Activated naive CD8-positive, alpha-beta T cell treated with anti-CD3 and anti-CD28 coated beads for 36 hours (primary cell): ENCODE data around the gene ZNF101. TPM values are rescaled to one million over a fixed set of nuclear protein-coding genes. Genes with fewer than 3 reads are reported as not detected.
A peak's percentile ranks its signal among the peaks of the same experiment; 100 is the strongest.

Source experiments
- DNase-seq: peaks from one replicate; pipeline ENCODE4 v3.0.0; 2021
- H3K27ac Mint-ChIP-seq: one replicate; pipeline ENCODE4 v1.8.0; 2022; ENCODE audit warnings: mild to moderate bottlenecking, moderate library complexity, mixed read lengths
- H3K27me3 Mint-ChIP-seq: one replicate; pipeline ENCODE4 v1.8.0; 2022; ENCODE audit warnings: mild to moderate bottlenecking, mixed read lengths
- H3K36me3 Mint-ChIP-seq: one replicate; pipeline ENCODE4 v1.8.0; 2021; ENCODE audit warnings: mild to moderate bottlenecking, mixed read lengths
- H3K4me1 Mint-ChIP-seq: one replicate; pipeline ENCODE4 v1.8.0; 2021; ENCODE audit warnings: mixed read lengths
- H3K4me3 Mint-ChIP-seq: one replicate; pipeline ENCODE4 v1.8.0; 2022; ENCODE audit warnings: mild to moderate bottlenecking, moderate library complexity, mixed read lengths
- H3K9me3 Mint-ChIP-seq: one replicate; pipeline ENCODE4 v1.8.0; 2022; ENCODE audit warnings: mixed read lengths
- total RNA-seq, 2 experiments: library from RNA; stranded (reverse); gene quantifications; one replicate each; pipeline ENCODE4 v1.2.3, GENCODE V29; 2021

ZNF101 gene
- total RNA-seq, 2 experiments from 2014 or later: 71.8 to 73.2 TPM

GRCh38 chr19:19634516-19635312 lies 33.9 kb upstream of the ZNF101 start:
- H3K27ac Mint-ChIP-seq: peak overlapping the region; percentile 47
- peaks cover 44% of the 10 kb centered on the region for H3K36me3 Mint-ChIP-seq
- DNase-seq: no peak
- H3K9me3 Mint-ChIP-seq: no peaks in the 10 kb centered on the region
- H3K4me1 Mint-ChIP-seq: peaks cover 8% of the 10 kb centered on the region
- H3K27me3 Mint-ChIP-seq: no peaks in the 10 kb centered on the region
- no peak overlapping the region for H3K4me3 Mint-ChIP-seq

GRCh38 chr19:19635313-19635702 lies 33.3 kb upstream of the ZNF101 start:
- H3K9me3 Mint-ChIP-seq: no peaks in the 10 kb centered on the region

GRCh38 chr19:19636573-19637185 lies 32.0 kb upstream of the ZNF101 start:
- Mint-ChIP-seq H3K27ac (no peak overlapping the region), H3K36me3 (peaks cover 36% of the 10 kb centered on the region), H3K4me3 (no peak overlapping the region), H3K9me3 (no peaks in the 10 kb centered on the region), H3K4me1 (peaks cover 12% of the 10 kb centered on the region), H3K27me3 (no peaks in the 10 kb centered on the region)
- no peak for DNase-seq

More at GRCh38 chr19:19635313-19635702, 33.3 kb upstream of the ZNF101 start:
- Mint-ChIP-seq H3K27me3 (no peaks in the 10 kb centered on the region), H3K4me3 (no peak overlapping the region), H3K4me1 (peaks cover 12% of the 10 kb centered on the region), H3K27ac (no peak overlapping the region), H3K36me3 (peaks cover 43% of the 10 kb centered on the region)
- DNase-seq: no peak

DNA sequence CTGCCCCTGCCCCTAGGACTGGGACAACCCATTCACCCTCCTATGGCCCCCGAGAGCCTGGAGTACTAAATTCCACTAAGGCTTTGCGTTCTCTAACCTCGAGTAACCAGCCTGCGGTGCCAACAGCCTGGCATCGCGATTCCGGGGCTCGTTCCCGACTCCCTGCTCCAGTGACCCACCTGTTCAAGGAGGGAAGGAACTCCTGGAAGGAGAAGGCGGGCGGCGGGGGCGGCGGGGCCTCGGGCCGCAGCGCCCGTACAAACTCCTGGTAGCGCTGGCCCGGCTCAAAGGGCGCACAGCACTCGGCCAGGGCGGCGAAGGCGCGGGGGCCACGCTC lies 31.5 kb upstream of the ZNF101 start:
- Mint-ChIP-seq H3K36me3 (peaks cover 37% of the 10 kb centered on the region), H3K27ac (no peak overlapping the region), H3K27me3 (no peaks in the 10 kb centered on the region), H3K9me3 (no peaks in the 10 kb centered on the region), H3K4me1 (peaks cover 15% of the 10 kb centered on the region), H3K4me3 (no peak overlapping the region)
- DNase-seq: no peak

- Mint-ChIP-seq H3K27me3 (no peaks in the 10 kb centered on the region), H3K27ac (no peak overlapping the region), H3K4me1 (peaks cover 20% of the 10 kb centered on the region), H3K9me3 (no peaks in the 10 kb centered on the region), H3K36me3 (peaks cover 40% of the 10 kb centered on the region), H3K4me3 (no peak overlapping the region)
- DNase-seq: peak; percentile 34
Measured at GRCh38 chr19:19637523-19638251, 31.0 kb upstream of the ZNF101 start.

GRCh38 chr19:19642506-19643157 lies 26.0 kb upstream of the ZNF101 start:
- no peaks in the 10 kb centered on the region for H3K27me3 Mint-ChIP-seq
- DNase-seq: peak; percentile 60
- peak overlapping the region; percentile 99 for H3K4me3 Mint-ChIP-seq
- H3K4me1 Mint-ChIP-seq: peaks cover 20% of the 10 kb centered on the region
- H3K27ac Mint-ChIP-seq: peak overlapping the region; percentile 98
- H3K9me3 Mint-ChIP-seq: no peaks in the 10 kb centered on the region
- H3K36me3 Mint-ChIP-seq: peaks cover 17% of the 10 kb centered on the region

DNA sequence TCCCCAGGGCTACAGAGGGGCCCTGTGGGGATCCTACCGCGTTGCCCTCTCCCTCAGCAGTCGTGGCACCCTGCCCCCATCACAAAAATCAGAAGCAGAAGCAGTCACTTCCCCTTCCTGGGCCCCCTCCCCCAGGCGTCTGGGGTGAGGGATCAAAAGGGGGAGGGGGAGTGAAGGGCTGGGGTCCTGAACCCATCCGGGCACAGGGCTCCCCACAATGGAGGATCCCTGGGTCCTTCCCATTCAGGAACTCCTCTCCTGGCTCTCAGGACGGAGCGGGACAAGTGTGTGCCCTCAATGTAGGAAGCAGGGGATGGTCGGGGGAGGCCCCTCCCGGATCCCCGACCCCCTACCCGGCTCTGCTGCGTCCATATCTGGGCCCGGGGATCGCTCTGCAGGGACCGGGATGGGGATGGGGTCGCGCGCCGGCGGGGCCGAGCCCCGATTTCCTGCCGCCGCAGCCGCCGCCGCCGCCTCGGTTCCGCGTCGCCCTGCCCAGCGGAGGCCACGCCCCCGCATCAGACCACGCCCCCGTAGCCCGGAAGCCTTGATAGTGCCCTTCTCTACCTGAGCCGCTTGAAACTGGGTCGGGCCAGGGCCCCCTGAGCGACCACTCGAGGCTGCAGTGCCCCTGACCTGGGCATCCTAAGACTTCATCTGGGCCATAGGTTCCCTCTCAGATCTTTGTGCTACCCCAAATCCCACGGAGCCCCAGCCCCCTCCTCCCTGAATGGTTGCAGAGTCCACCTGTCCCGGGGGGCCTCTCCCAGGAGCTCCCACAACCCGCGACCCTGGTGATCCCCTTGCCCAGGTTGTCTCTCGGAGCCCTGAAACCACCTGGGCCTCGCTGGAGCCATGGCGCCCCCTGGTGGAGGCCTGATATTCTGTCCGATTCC lies 25.2 kb upstream of the ZNF101 start, which contains the start of gene GMIP:
Gene GMIP, minus strand, starts transcription at position 500 of the 896 bp plus-strand sequence. Its CDS starts 128 bp downstream, at position 372.
- Mint-ChIP-seq H3K4me1 (peaks cover 20% of the 10 kb centered on the region), H3K36me3 (peaks cover 15% of the 10 kb centered on the region), H3K4me3 (peak within 1 kb of the TSS; percentile 99), H3K9me3 (no peaks in the 10 kb centered on the region), H3K27ac (peak within 1 kb of the TSS; percentile 98), H3K27me3 (no peaks in the 10 kb centered on the region)
- DNase-seq: peak; percentile 90

- no peak for DNase-seq
- no peaks in the 10 kb centered on the region for H3K9me3 Mint-ChIP-seq
- peaks cover 14% of the 10 kb centered on the region for H3K36me3 Mint-ChIP-seq
- peaks cover 20% of the 10 kb centered on the region for H3K4me1 Mint-ChIP-seq
- no peaks in the 10 kb centered on the region for H3K27me3 Mint-ChIP-seq
- H3K27ac Mint-ChIP-seq: peak overlapping the region; percentile 98
- peak overlapping the region; percentile 99 for H3K4me3 Mint-ChIP-seq
Measured at GRCh38 chr19:19644054-19644388, 24.6 kb upstream of the ZNF101 start.

GRCh38 chr19:19645233-19645870 lies 23.3 kb upstream of the ZNF101 start:
- Mint-ChIP-seq H3K4me3 (no peak overlapping the region), H3K9me3 (no peaks in the 10 kb centered on the region), H3K27me3 (no peaks in the 10 kb centered on the region), H3K27ac (no peak overlapping the region), H3K36me3 (peaks cover 16% of the 10 kb centered on the region), H3K4me1 (peaks cover 17% of the 10 kb centered on the region)
- no peak for DNase-seq

DNA sequence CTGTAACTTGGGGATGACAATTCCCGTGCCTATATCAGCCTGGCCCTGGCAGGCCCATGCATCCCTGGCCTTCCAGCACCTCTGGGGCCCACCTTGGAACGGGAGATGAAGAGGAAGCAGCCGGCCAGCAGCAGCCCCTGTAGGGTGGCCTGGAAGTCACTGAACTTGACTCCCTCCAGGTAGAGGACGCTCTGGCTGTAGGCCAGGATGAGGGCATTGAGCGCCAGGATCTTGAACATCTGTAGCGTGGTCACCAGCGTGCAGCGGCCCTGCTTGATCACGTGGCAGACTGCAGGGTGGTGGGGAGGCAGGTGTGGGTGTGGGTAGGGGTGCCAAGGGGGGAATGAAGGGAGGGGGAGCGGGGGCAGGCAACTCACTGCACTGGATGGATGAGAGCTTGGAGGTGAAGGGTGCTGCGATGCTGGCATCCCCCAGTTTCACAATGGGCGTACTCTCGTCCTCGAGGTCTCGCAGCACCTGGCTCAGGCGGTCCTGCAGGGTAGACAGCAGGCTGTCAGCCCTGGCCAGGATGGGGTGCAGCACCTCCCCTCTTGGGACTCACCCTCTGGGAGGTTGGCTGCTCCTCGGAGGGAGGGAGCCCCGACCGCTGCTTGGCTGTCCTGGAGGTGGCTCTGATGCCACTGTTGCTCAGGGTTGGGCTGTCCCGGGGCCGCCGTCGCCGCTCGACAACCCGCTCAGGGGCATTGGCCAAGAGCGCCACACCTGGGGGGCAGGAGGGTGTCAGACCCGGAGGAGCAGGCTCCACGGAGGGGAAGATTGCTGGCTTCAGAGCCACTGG lies 21.4 kb upstream of the ZNF101 start:
- no peak overlapping the region for H3K27ac Mint-ChIP-seq
- H3K36me3 Mint-ChIP-seq: peaks cover 15% of the 10 kb centered on the region
- no peaks in the 10 kb centered on the region for H3K9me3 Mint-ChIP-seq
- no peaks in the 10 kb centered on the region for H3K27me3 Mint-ChIP-seq
- no peak for DNase-seq
- no peak overlapping the region for H3K4me3 Mint-ChIP-seq
- peaks cover 14% of the 10 kb centered on the region for H3K4me1 Mint-ChIP-seq

GRCh38 chr19:19649155-19649554 lies 19.5 kb upstream of the ZNF101 start:
- Mint-ChIP-seq H3K27me3 (no peaks in the 10 kb centered on the region), H3K27ac (peak overlapping the region; percentile 47), H3K4me1 (peaks cover 3% of the 10 kb centered on the region), H3K4me3 (no peak overlapping the region), H3K36me3 (peaks cover 16% of the 10 kb centered on the region), H3K9me3 (no peaks in the 10 kb centered on the region)
- no peak for DNase-seq

- peaks cover 16% of the 10 kb centered on the region for H3K36me3 Mint-ChIP-seq
- peak overlapping the region; percentile 47 for H3K27ac Mint-ChIP-seq
- no peak overlapping the region for H3K4me3 Mint-ChIP-seq
- H3K4me1 Mint-ChIP-seq: peaks cover 3% of the 10 kb centered on the region
- H3K27me3 Mint-ChIP-seq: no peaks in the 10 kb centered on the region
- H3K9me3 Mint-ChIP-seq: no peaks in the 10 kb centered on the region
- no peak for DNase-seq
Measured at GRCh38 chr19:19649580-19649995, 19.1 kb upstream of the ZNF101 start.

DNA sequence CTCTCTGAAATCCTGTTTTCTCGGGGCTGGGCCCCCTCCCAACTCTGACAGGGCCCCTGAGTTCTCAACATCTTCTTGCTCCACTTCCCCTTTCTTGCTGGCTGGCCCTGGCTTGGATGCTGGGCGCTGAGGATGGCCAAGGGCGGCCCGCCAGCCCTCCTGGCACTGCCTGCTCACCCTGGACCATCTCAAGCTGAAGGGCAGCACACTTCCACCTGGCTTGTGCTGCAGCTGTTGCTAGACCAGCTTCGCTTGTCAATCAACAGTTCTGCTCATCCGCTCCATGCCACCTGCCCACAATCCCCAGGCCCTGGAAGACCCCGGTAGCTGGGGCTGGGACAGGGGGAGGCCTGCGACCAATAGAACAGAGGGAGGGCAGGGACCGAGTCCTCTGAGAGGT lies 18.3 kb upstream of the ZNF101 start:
- H3K36me3 Mint-ChIP-seq: peaks cover 19% of the 10 kb centered on the region
- H3K4me3 Mint-ChIP-seq: peak overlapping the region; percentile 1
- no peak for DNase-seq
- H3K27ac Mint-ChIP-seq: no peak overlapping the region
- no peaks in the 10 kb centered on the region for H3K27me3 Mint-ChIP-seq
- H3K9me3 Mint-ChIP-seq: no peaks in the 10 kb centered on the region
- peaks cover 2% of the 10 kb centered on the region for H3K4me1 Mint-ChIP-seq
